SK-N-SH (cell line): ENCODE measurements around the gene AK6. TPM values are rescaled to one million over a fixed set of nuclear protein-coding genes. Genes with fewer than 3 reads are reported as not detected.
"Not testable (repeated sequence)": the region's sequence is repeated elsewhere in the genome, so short reads cannot be mapped to it uniquely, and the experiment has no call there.

Experiments used
- CTCF ChIA-PET: fragments of 300-600, 350-600 bp; formaldehyde crosslinking; extraction: SDS; loops from one replicate; lab custom pipeline; 2021; lab: Yijun Ruan, JAX
- POLR2A ChIA-PET: fragments of 350-600 bp; sonication (Branson Sonifier 250); formaldehyde crosslinking; extraction: SDS; loops from one replicate; lab custom pipeline; 2020; ENCODE audit warnings: antibody characterized with exemption, inconsistent platforms; lab: Yijun Ruan, JAX
- DNase-seq: peaks from one replicate; pipeline ENCODE4 v3.0.0; 2012
- H2AFZ ChIP-seq: fragments of 200-600 bp; sonication (generic); 2 replicates; pipeline ENCODE4 v1.8.1; 2016; ENCODE audit warnings: antibody characterized with exemption, mild to moderate bottlenecking, low read depth
- H3F3A ChIP-seq: fragments of 200-600 bp; sonication (generic); replicated peaks from 2 replicates; pipeline ENCODE3; 2016; ENCODE audit warnings: antibody characterized with exemption, mild to moderate bottlenecking; ENCODE audit not compliant: insufficient read depth
- H3K27ac ChIP-seq, 2 experiments: fragments of 200-500 bp in 1 of 2; fragments of 200-600 bp in 1 of 2; sonication (Bioruptor generic) in 1 of 2; sonication (generic), shearing (Covaris generic) in 1 of 2; 2 replicates each; pipeline versions ENCODE4 v1.5.1 to v1.6.1; 2014 to 2016; ENCODE audit warnings: low read depth in 2 of 2, inconsistent platforms in 1 of 2, low read length in 1 of 2, mild to moderate bottlenecking in 1 of 2, mixed read lengths in 1 of 2
- H3K27me3 ChIP-seq: fragments of 200-600 bp; sonication (generic), shearing (Covaris generic); 2 replicates; pipeline ENCODE4 v1.6.1; 2016; ENCODE audit warnings: mixed run types; ENCODE audit not compliant: insufficient read depth
- H3K36me3 ChIP-seq, 2 experiments: fragments of 200-500 bp in 1 of 2; fragments of 200-600 bp in 1 of 2; sonication (Bioruptor generic) in 1 of 2; sonication (generic) in 1 of 2; replicated peaks in 1 of 2; 2 replicates each; pipeline versions ENCODE3 to v1.5.1; 2014 to 2016; ENCODE audit warnings: low read length in 1 of 2, mild to moderate bottlenecking in 1 of 2; ENCODE audit not compliant: insufficient read depth in 2 of 2, control insufficient read depth in 1 of 2
- H3K4me1 ChIP-seq, 2 experiments: fragments of 200-500 bp in 1 of 2; fragments of 200-600 bp in 1 of 2; sonication (Bioruptor generic) in 1 of 2; sonication (generic), shearing (Covaris generic) in 1 of 2; 2 replicates each; pipeline versions ENCODE4 v1.5.1 to v1.6.1; 2014 to 2016; ENCODE audit warnings: low read depth in 1 of 2, low read length in 1 of 2, mixed run types in 1 of 2; ENCODE audit not compliant: insufficient read depth in 2 of 2, control insufficient read depth in 1 of 2
- H3K4me2 ChIP-seq: fragments of 200-600 bp; sonication (generic), shearing (Covaris generic); 2 replicates; pipeline ENCODE4 v1.6.1; 2017; ENCODE audit warnings: mixed run types
- H3K4me3 ChIP-seq, 2 experiments: fragments of 200-500 bp in 1 of 2; fragments of 200-600 bp in 1 of 2; sonication (Bioruptor generic) in 1 of 2; sonication (generic), shearing (Covaris generic) in 1 of 2; 2 replicates each; pipeline versions ENCODE4 v1.5.1 to v1.8.1; 2014 to 2016; ENCODE audit warnings: low read depth in 2 of 2, inconsistent platforms in 1 of 2, low read length in 1 of 2, mild to moderate bottlenecking in 1 of 2, mixed read lengths in 1 of 2, moderate library complexity in 1 of 2
- H3K79me2 ChIP-seq: fragments of 200-600 bp; sonication (generic); 2 replicates; pipeline ENCODE4 v1.8.1; 2017; ENCODE audit warnings: mild to moderate bottlenecking; ENCODE audit not compliant: insufficient read depth
- H3K9ac ChIP-seq: fragments of 200-600 bp; sonication (generic); 2 replicates; pipeline ENCODE4 v1.6.1; 2017; ENCODE audit warnings: mixed run types
- H3K9me2 ChIP-seq: fragments of 200-600 bp; sonication (generic); 2 replicates; pipeline ENCODE4 v1.6.1; 2017; ENCODE audit warnings: mixed run types
- H3K9me3 ChIP-seq: fragments of 200-600 bp; sonication (generic); 2 replicates; pipeline ENCODE4 v1.6.1; 2017; ENCODE audit warnings: mixed run types, mild to moderate bottlenecking, moderate library complexity
- H4K20me1 ChIP-seq: fragments of 200-600 bp; sonication (generic); 2 replicates; pipeline ENCODE4 v1.6.1; 2017; ENCODE audit warnings: mild to moderate bottlenecking, mixed run types; ENCODE audit not compliant: insufficient read depth
- CHD2 ChIP-seq: fragments of 150-350 bp; IDR thresholded peaks from 2 replicates; pipeline ENCODE4 v1.6.1; 2018; ENCODE audit warnings: low read length; ENCODE audit not compliant: partially characterized antibody
- FOSL2 ChIP-seq: IDR thresholded peaks from 2 replicates; pipeline ENCODE4 v1.4.0; 2012; ENCODE audit warnings: low read depth, mild to moderate bottlenecking, moderate library complexity, borderline replicate concordance
- FOXJ3 ChIP-seq: sonication (generic); formaldehyde crosslinking; IDR thresholded peaks from 2 replicates; pipeline ENCODE4 v1.5.1; 2020; ENCODE audit warnings: mild to moderate bottlenecking, missing genetic modification reagents
- JUND ChIP-seq: IDR thresholded peaks from 2 replicates; pipeline ENCODE4 v1.4.0; 2012
- MXI1 ChIP-seq: IDR thresholded peaks from 2 replicates; pipeline ENCODE4 v1.6.1; 2012; ENCODE audit warnings: mild to moderate bottlenecking, low read depth, low read length, improper control_type of control experiment
- RXRA ChIP-seq: IDR thresholded peaks from 2 replicates; pipeline ENCODE4 v1.4.0; 2012; ENCODE audit warnings: low read depth, mild to moderate bottlenecking, borderline replicate concordance
- SMC3 ChIP-seq: IDR thresholded peaks from 2 replicates; pipeline ENCODE4 v1.6.1; 2012; ENCODE audit warnings: low read depth, low read length, improper control_type of control experiment
- YY1 ChIP-seq: IDR thresholded peaks from 2 replicates; pipeline ENCODE4 v1.4.0; 2012; ENCODE audit warnings: low read depth, mild to moderate bottlenecking
- ZBTB33 ChIP-seq: IDR thresholded peaks from 2 replicates; pipeline ENCODE4 v1.4.0; 2012; ENCODE audit warnings: low read depth, borderline replicate concordance
- WGBS: methylation state at CpG from one replicate; pipeline ENCODE4 v1.1.6; 2017; ENCODE audit warnings: low lambda C conversion rate; 5-methylcytosine and 5-hydroxymethylcytosine counted together
- polyA plus RNA-seq, 3 experiments: library from polyadenylated mRNA; depleted of rRNA; stranded (reverse); fragments of >200 nt; gene quantifications; 2 replicates each; pipeline ENCODE4 v1.2.3, GENCODE V29; 2012
- TF ChIP-seq, protein P1 (sequence below): fragments of 200-600 bp; sonication (generic); IDR thresholded peaks from 2 replicates; pipeline ENCODE4 v1.6.1; 2017; ENCODE audit warnings: antibody characterized with exemption, mild to moderate bottlenecking, moderate library complexity

The AK6 gene
- polyA plus RNA-seq, 1 of the 3 experiments (the other 2 are of a cell fraction) = 12.9 TPM

DNA sequence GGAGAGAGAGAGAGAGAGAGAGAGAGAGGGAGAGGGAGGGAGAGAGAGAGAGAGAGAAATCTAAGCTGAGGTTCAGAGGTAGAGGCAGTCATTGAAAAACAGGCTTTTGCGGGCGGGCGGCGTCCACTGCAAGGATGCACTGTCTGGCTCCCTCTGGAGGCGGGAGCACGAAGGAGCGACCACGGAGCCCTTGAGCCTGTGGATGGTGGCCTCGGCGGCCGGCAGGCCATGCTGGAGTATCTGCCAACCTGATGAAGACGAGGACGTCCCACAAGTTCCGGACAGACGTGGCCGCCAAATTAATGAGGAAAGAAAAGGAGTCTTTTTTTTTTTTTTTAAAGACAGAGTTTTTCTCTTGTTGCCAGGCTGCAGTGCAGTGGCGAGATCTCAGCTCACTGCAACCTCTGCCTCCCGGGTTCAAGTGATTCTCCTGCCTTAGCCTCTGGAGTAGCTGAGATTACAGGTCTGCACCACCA, 34.5 kb downstream of the AK6 start (continued):
- TF ChIP-seq, protein P1, sequence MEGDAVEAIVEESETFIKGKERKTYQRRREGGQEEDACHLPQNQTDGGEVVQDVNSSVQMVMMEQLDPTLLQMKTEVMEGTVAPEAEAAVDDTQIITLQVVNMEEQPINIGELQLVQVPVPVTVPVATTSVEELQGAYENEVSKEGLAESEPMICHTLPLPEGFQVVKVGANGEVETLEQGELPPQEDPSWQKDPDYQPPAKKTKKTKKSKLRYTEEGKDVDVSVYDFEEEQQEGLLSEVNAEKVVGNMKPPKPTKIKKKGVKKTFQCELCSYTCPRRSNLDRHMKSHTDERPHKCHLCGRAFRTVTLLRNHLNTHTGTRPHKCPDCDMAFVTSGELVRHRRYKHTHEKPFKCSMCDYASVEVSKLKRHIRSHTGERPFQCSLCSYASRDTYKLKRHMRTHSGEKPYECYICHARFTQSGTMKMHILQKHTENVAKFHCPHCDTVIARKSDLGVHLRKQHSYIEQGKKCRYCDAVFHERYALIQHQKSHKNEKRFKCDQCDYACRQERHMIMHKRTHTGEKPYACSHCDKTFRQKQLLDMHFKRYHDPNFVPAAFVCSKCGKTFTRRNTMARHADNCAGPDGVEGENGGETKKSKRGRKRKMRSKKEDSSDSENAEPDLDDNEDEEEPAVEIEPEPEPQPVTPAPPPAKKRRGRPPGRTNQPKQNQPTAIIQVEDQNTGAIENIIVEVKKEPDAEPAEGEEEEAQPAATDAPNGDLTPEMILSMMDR = peak; percentile 82
- TF ChIP-seq FOXJ3 (no peak), YY1 (no peak), RXRA (no peak), CHD2 (no peak), SMC3 (peak; percentile 82), MXI1 (no peak), ZBTB33 (no peak), FOSL2 (no peak), JUND (no peak)

GRCh38 chr5:69333668-69334315, 35.5 kb downstream of the AK6 start:
- not testable (repeated sequence) for H3F3A ChIP-seq, H3K27ac ChIP-seq, H3K27me3 ChIP-seq, H3K4me1 ChIP-seq, H3K9me2 ChIP-seq, H3K36me3 ChIP-seq, H3K4me2 ChIP-seq, H3K9me3 ChIP-seq, H3K4me3 ChIP-seq, H3K9ac ChIP-seq, H3K79me2 ChIP-seq, DNase-seq, H4K20me1 ChIP-seq
- POLR2A ChIA-PET = interaction anchor here (1.4 kb wide), 1 partner anchor 144 kb away, joined by 3 read pairs; no protein-coding TSS in a partner anchor
- WGBS = 98% methylated on average over 17 of the region's 25 CpGs
- CTCF ChIA-PET = interaction anchor here (0.8 to 3.0 kb wide), 19 partner anchors 9 to 307 kb away, joined by 3 to 22 read pairs (median 6); partner anchors contain the start of gene SLC30A5
- peak overlapping the region; percentile 91; the same call in 1 of the 2 replicates for H2AFZ ChIP-seq
